Brain microvascular endothelial cell (primary cell): ENCODE data around the gene GNG8.
A peak's percentile ranks its signal among the peaks of the same experiment; 100 is the strongest.

ENCODE experiments used
- DNase-seq: peaks from one replicate; pipeline ENCODE4 v3.0.0-alpha.2; 2020
- H3K27ac ChIP-seq: fragments of 250-450 bp; sonication (Bioruptor Pico); 2 replicates; pipeline ENCODE4 v1.5.1; 2020; ENCODE audit warnings: mild to moderate bottlenecking, moderate library complexity
- H3K27me3 ChIP-seq: fragments of 250-450 bp; sonication (Bioruptor Pico); replicated peaks from 2 replicates; pipeline ENCODE4 v1.5.1; 2020; ENCODE audit warnings: mild to moderate bottlenecking
- H3K36me3 ChIP-seq: fragments of 250-450 bp; sonication (Bioruptor Pico); replicated peaks from 2 replicates; pipeline ENCODE4 v1.5.1; 2020; ENCODE audit warnings: mild to moderate bottlenecking
- H3K4me3 ChIP-seq: 2 replicates; pipeline ENCODE4 v1.5.1; 2011; ENCODE audit warnings: low read depth, mild to moderate bottlenecking, control low read depth, low read length, moderate library complexity
- in situ Hi-C: cut with HindIII; loops from 2 replicates; pipeline ENCODE4 v1.10.0; 2017; ENCODE audit warnings: low sequenced_read_pairs, low pct_ligation_motif_present
- TF ChIP-seq, protein P1 (sequence below): IDR thresholded peaks from 2 replicates; pipeline ENCODE4 v1.5.1; 2011; ENCODE audit warnings: low read depth, mild to moderate bottlenecking, moderate library complexity, low read length, control low read depth, inconsistent platforms; ENCODE audit errors: missing control alignments

Gene GNG8

GRCh38 chr19:46605356-46605821, 30.6 kb downstream of the GNG8 start:
- Histone ChIP-seq H3K4me3 (no peak overlapping the region), H3K36me3 (peaks cover 47% of the 10 kb centered on the region), H3K27ac (no peak overlapping the region), H3K27me3 (no peaks in the 10 kb centered on the region)
- no peak for DNase-seq
- in situ Hi-C loops = no loop called here
- TF ChIP-seq, protein P1, sequence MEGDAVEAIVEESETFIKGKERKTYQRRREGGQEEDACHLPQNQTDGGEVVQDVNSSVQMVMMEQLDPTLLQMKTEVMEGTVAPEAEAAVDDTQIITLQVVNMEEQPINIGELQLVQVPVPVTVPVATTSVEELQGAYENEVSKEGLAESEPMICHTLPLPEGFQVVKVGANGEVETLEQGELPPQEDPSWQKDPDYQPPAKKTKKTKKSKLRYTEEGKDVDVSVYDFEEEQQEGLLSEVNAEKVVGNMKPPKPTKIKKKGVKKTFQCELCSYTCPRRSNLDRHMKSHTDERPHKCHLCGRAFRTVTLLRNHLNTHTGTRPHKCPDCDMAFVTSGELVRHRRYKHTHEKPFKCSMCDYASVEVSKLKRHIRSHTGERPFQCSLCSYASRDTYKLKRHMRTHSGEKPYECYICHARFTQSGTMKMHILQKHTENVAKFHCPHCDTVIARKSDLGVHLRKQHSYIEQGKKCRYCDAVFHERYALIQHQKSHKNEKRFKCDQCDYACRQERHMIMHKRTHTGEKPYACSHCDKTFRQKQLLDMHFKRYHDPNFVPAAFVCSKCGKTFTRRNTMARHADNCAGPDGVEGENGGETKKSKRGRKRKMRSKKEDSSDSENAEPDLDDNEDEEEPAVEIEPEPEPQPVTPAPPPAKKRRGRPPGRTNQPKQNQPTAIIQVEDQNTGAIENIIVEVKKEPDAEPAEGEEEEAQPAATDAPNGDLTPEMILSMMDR = no peak

GRCh38 chr19:46604781-46605355, 31.1 kb downstream of the GNG8 start:
- Histone ChIP-seq H3K4me3 (no peak overlapping the region), H3K27ac (no peak overlapping the region), H3K27me3 (no peaks in the 10 kb centered on the region), H3K36me3 (peaks cover 44% of the 10 kb centered on the region)
- TF ChIP-seq, protein P1 = peak; percentile 2
- in situ Hi-C loops = no loop called here
- no peak for DNase-seq

DNA sequence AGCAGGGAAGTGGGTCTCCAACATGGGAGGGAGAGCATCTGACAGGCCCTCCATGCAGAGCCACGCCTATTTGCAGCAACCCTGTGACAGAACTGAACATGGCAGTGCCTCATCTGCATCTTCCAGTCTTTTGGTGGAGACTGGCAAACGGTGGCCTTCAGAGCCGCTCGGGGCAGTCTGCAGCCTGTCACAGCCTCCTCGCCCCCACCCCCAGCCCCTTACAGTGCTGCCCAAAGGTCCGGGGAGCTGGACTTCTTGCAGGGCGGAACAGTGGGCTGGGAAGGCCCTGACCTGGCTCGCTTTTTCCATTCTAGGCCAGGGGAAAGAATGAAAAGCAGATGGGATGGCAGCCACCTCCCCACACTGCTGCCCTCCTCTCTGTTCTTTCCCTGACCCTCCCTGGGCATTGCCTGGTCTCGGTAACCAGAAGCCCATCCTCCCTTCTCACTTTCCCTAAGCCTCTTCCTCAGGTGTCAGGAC, 32.2 kb downstream of the GNG8 start:
- in situ Hi-C loops = no loop called here
- Histone ChIP-seq H3K4me3 (no peak overlapping the region), H3K27ac (no peak overlapping the region), H3K27me3 (no peaks in the 10 kb centered on the region), H3K36me3 (peaks cover 33% of the 10 kb centered on the region)
- DNase-seq = no peak
- TF ChIP-seq, protein P1 = no peak

GRCh38 chr19:46603195-46603637, 32.8 kb downstream of the GNG8 start:
- H3K4me3 ChIP-seq = peak overlapping the region; percentile 92
- TF ChIP-seq, protein P1 = no peak
- peaks cover 27% of the 10 kb centered on the region for H3K36me3 ChIP-seq
- H3K27ac ChIP-seq = no peak overlapping the region
- H3K27me3 ChIP-seq = no peaks in the 10 kb centered on the region
- DNase-seq = no peak
- in situ Hi-C loops = no loop called here

GRCh38 chr19:46602392-46603194, 33.4 kb downstream of the GNG8 start:
- Histone ChIP-seq H3K4me3 (peak overlapping the region; percentile 92), H3K27me3 (no peaks in the 10 kb centered on the region), H3K36me3 (peaks cover 21% of the 10 kb centered on the region), H3K27ac (no peak overlapping the region)
- in situ Hi-C loops = no loop called here
- DNase-seq = no peak
- TF ChIP-seq, protein P1 = no peak
